WI38 (cell line): ENCODE results near the gene HVCN1.

Experiments used
- H3K4me3 ChIP-seq: 2 replicates; pipeline ENCODE4 v1.5.1; 2011; ENCODE audit warnings: low read depth, mild to moderate bottlenecking, control low read depth, low read length
- TF ChIP-seq, protein P1 (sequence below): IDR thresholded peaks from 2 replicates; pipeline ENCODE4 v1.5.1; 2012; ENCODE audit warnings: low read depth, mild to moderate bottlenecking, control low read depth, low read length

Gene HVCN1

DNA sequence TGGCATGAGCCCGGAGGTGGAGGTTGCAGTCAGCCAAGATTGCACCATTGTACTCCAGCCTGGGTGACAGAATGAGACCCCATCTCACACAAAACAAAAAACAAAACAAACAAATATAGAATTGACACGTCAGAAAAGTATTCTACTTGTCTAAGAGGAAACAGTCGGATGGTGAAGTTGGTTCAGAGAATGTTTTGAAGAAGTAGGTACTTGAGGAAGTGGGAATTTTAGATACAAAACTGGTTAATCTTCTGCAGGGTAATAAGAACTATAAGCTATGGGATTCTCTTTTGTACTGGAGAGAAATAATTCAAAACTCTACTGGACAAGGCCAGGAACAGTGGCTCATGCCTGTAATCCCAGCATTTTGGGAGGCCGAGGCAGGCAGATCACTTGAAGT is 89.6 kb downstream of the HVCN1 start:
- TF ChIP-seq, protein P1, sequence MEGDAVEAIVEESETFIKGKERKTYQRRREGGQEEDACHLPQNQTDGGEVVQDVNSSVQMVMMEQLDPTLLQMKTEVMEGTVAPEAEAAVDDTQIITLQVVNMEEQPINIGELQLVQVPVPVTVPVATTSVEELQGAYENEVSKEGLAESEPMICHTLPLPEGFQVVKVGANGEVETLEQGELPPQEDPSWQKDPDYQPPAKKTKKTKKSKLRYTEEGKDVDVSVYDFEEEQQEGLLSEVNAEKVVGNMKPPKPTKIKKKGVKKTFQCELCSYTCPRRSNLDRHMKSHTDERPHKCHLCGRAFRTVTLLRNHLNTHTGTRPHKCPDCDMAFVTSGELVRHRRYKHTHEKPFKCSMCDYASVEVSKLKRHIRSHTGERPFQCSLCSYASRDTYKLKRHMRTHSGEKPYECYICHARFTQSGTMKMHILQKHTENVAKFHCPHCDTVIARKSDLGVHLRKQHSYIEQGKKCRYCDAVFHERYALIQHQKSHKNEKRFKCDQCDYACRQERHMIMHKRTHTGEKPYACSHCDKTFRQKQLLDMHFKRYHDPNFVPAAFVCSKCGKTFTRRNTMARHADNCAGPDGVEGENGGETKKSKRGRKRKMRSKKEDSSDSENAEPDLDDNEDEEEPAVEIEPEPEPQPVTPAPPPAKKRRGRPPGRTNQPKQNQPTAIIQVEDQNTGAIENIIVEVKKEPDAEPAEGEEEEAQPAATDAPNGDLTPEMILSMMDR: no peak
- H3K4me3 ChIP-seq: no peak overlapping the region
